Measurements from ENCODE around the gene HOXA11. TPM values are rescaled to one million over a fixed set of nuclear protein-coding genes. Genes with fewer than 3 reads are reported as not detected.

HOXA11 gene
- total RNA-seq, 1 donor from 2014 or later = 1.2 TPM

DNA sequence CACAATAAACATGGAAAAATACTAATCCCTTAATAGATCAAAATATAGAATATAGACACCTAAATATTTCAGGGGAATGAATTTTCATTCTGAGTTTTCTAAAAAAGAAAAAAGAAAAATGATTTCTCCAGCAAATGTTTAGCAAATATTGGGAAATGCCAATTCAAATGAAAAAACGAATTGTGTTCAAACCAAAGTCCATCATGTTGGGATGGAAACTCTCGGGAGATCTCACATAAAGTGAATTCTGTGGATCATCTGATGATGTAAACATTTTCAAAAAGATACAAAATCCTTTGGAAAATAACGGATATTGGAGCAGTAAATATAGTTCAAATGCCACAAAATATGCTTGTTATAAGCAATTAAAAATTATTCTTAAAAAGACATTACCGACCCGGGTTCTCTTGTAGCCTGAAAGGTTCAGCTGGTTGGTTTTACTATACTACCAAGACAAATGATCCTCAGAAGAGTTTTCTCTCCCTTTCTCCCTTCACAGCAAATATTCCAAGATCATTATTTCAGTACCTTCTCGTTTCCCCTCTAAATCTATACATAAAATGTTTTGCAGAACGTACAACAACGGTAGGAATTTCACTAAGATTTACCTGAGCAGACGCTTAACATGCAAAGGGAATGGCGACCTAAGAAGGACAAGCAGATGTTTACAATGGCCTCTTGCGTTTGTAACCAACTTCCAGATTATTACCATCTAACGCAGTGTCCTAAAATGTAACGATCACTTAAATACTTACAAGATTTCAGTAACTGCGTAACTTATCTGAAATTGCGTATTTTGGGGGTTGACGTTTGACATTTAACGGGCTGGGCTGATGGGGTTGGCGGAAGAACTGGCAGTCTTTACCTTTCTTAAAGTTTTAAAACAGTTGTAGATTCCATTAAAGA, 12.4 kb upstream of the HOXA11 start:
- H3K36me3 Mint-ChIP-seq = no peaks in the 10 kb centered on the region
- H3K27ac Mint-ChIP-seq = no peak overlapping the region
- H3K9me3 Mint-ChIP-seq = no peaks in the 10 kb centered on the region
- H3K4me3 Mint-ChIP-seq = peak overlapping the region; percentile 4
- H3K4me1 Mint-ChIP-seq (ENCODE audit: unreplicated experiment) = peaks cover 7% of the 10 kb centered on the region
- TF ChIP-seq, protein P1, sequence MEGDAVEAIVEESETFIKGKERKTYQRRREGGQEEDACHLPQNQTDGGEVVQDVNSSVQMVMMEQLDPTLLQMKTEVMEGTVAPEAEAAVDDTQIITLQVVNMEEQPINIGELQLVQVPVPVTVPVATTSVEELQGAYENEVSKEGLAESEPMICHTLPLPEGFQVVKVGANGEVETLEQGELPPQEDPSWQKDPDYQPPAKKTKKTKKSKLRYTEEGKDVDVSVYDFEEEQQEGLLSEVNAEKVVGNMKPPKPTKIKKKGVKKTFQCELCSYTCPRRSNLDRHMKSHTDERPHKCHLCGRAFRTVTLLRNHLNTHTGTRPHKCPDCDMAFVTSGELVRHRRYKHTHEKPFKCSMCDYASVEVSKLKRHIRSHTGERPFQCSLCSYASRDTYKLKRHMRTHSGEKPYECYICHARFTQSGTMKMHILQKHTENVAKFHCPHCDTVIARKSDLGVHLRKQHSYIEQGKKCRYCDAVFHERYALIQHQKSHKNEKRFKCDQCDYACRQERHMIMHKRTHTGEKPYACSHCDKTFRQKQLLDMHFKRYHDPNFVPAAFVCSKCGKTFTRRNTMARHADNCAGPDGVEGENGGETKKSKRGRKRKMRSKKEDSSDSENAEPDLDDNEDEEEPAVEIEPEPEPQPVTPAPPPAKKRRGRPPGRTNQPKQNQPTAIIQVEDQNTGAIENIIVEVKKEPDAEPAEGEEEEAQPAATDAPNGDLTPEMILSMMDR (conservative IDR thresholded peaks at IDR 0.05) = no peak
- no peak for DNase-seq (ENCODE audit: extremely low spot score, unreplicated experiment)
- H3K27me3 Mint-ChIP-seq = peaks cover 93% of the 10 kb centered on the region

DNA sequence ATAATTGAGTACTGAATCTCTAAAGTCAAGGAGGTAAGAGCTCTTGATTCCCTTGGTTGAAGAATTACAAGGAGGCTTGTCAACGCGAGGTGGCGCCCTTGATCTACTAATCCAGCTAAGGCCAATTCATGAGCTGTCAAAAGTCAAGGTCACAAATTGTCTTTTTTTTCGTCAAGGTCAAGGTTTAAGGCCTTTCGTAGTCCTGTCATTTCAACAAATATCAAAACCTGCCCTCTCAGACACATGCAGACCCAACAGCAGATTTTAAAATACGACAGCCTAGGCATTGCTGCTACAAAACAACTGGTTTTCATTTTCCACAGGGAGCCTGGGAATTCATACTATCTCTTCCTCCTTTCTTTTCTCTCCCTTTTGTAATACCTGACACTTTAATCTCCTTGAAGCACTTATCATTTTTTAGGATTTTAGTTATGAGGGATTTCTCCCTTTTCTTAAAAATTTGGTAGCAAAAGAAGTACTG, 11.3 kb upstream of the HOXA11 start:
- DNase-seq (ENCODE audit: extremely low spot score, unreplicated experiment) = peak; percentile 83
- Mint-ChIP-seq H3K4me1 (ENCODE audit: unreplicated experiment) (peaks cover 7% of the 10 kb centered on the region), H3K4me3 (peak overlapping the region; percentile 68), H3K27ac (no peak overlapping the region), H3K36me3 (no peaks in the 10 kb centered on the region), H3K9me3 (no peaks in the 10 kb centered on the region), H3K27me3 (peaks cover 93% of the 10 kb centered on the region)
- TF ChIP-seq, protein P1 (conservative IDR thresholded peaks at IDR 0.05) = peak; percentile 95

- no peak overlapping the region for H3K4me3 Mint-ChIP-seq
- TF ChIP-seq, protein P1 (conservative IDR thresholded peaks at IDR 0.05) = no peak
- no peak for DNase-seq (ENCODE audit: extremely low spot score, unreplicated experiment)
- no peaks in the 10 kb centered on the region for H3K36me3 Mint-ChIP-seq
- peaks cover 95% of the 10 kb centered on the region for H3K27me3 Mint-ChIP-seq
- H3K9me3 Mint-ChIP-seq = no peaks in the 10 kb centered on the region
- no peak overlapping the region for H3K27ac Mint-ChIP-seq
- H3K4me1 Mint-ChIP-seq (ENCODE audit: unreplicated experiment) = no peaks in the 10 kb centered on the region
Observed at GRCh38 chr7:27194686-27195379, 9.8 kb upstream of the HOXA11 start.

DNA sequence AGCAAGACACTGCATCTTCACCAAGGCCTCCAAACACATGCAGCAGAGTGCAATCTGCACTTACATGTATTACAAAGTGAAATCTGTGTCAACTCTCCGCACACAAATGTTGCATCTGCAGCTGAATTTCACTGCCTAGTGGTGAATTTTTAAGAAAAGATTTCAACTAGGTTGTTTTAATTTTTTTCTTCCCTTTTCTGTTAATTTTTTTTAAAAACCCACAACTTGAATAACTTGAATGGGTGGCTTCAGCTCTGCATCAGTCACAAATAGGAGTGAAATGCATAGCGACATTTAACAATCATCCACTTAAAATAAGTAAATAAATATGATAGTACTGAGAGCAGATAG, 8.9 kb upstream of the HOXA11 start:
- peak overlapping the region; percentile 59 for H3K4me3 Mint-ChIP-seq
- H3K9me3 Mint-ChIP-seq = no peaks in the 10 kb centered on the region
- DNase-seq (ENCODE audit: extremely low spot score, unreplicated experiment) = no peak
- no peaks in the 10 kb centered on the region for H3K36me3 Mint-ChIP-seq
- no peaks in the 10 kb centered on the region for H3K4me1 Mint-ChIP-seq (ENCODE audit: unreplicated experiment)
- H3K27ac Mint-ChIP-seq = no peak overlapping the region
- peaks cover 98% of the 10 kb centered on the region for H3K27me3 Mint-ChIP-seq
- TF ChIP-seq, protein P1 (conservative IDR thresholded peaks at IDR 0.05) = no peak

- H3K9me3 Mint-ChIP-seq = no peaks in the 10 kb centered on the region
- DNase-seq (ENCODE audit: extremely low spot score, unreplicated experiment) = peak; percentile 51
- TF ChIP-seq, protein P1 (conservative IDR thresholded peaks at IDR 0.05) = no peak
- peak overlapping the region; percentile 59 for H3K4me3 Mint-ChIP-seq
- peaks cover 98% of the 10 kb centered on the region for H3K27me3 Mint-ChIP-seq
- peaks cover 3% of the 10 kb centered on the region for H3K4me1 Mint-ChIP-seq (ENCODE audit: unreplicated experiment)
- no peak overlapping the region for H3K27ac Mint-ChIP-seq
- no peaks in the 10 kb centered on the region for H3K36me3 Mint-ChIP-seq
Observed at GRCh38 chr7:27193335-27194001, 8.4 kb upstream of the HOXA11 start.

All from type B pancreatic cell (in vitro differentiated cells).